OCI-LY1 (cell line): ENCODE measurements around the gene LRMDA.

Experiments
- H2AFZ ChIP-seq: fragments of 200-600 bp; sonication (generic), shearing (Covaris generic); 2 replicates; pipeline ENCODE4 v1.6.0; 2014; ENCODE audit warnings: antibody characterized with exemption, mild to moderate bottlenecking, low read length
- H3F3A ChIP-seq: fragments of 200-600 bp; sonication (generic), shearing (Covaris generic); 2 replicates; pipeline ENCODE4 v1.6.0; 2014; ENCODE audit warnings: mild to moderate bottlenecking, antibody characterized with exemption, low read length, moderate library complexity; ENCODE audit not compliant: insufficient read depth
- H3K27ac ChIP-seq: fragments of 200-600 bp; sonication (generic); 2 replicates; pipeline ENCODE4 v1.5.1; 2014; ENCODE audit warnings: low read length, mixed run types, mild to moderate bottlenecking, low read depth; ENCODE audit not compliant: poor library complexity, severe bottlenecking
- H3K27me3 ChIP-seq: fragments of 200-600 bp; sonication (generic); 2 replicates; pipeline ENCODE4 v1.6.0; 2014; ENCODE audit warnings: antibody characterized with exemption, mild to moderate bottlenecking, low read length, moderate library complexity; ENCODE audit not compliant: insufficient read depth
- H3K36me3 ChIP-seq: fragments of 200-600 bp; sonication (generic); 2 replicates; pipeline ENCODE4 v1.6.1; 2014; ENCODE audit warnings: mild to moderate bottlenecking, antibody characterized with exemption, low read length, moderate library complexity, mixed read lengths; ENCODE audit not compliant: insufficient read depth
- H3K4me1 ChIP-seq: fragments of 200-600 bp; sonication (generic); 2 replicates; pipeline ENCODE4 v1.5.1; 2014; ENCODE audit warnings: mild to moderate bottlenecking, low read length, moderate library complexity; ENCODE audit not compliant: insufficient read depth, severe bottlenecking
- H3K4me2 ChIP-seq: fragments of 200-600 bp; sonication (generic), shearing (Covaris generic); 2 replicates; pipeline ENCODE4 v1.6.1; 2014; ENCODE audit warnings: low read length
- H3K4me3 ChIP-seq: fragments of 200-600 bp; sonication (generic); 2 replicates; pipeline ENCODE4 v1.5.1; 2014; ENCODE audit warnings: low read length, low read depth, mild to moderate bottlenecking, mixed read lengths; ENCODE audit not compliant: poor library complexity, severe bottlenecking
- H3K79me2 ChIP-seq: fragments of 200-600 bp; shearing (Covaris generic); 2 replicates; pipeline ENCODE4 v1.6.1; 2016; ENCODE audit warnings: mixed run types, low read length, mixed read lengths; ENCODE audit not compliant: insufficient read depth
- H3K9ac ChIP-seq: fragments of 200-600 bp; sonication (generic), shearing (Covaris generic); 2 replicates; pipeline ENCODE4 v1.6.1; 2014; ENCODE audit warnings: mild to moderate bottlenecking, low read length, mixed read lengths
- H3K9me2 ChIP-seq: fragments of 200-600 bp; sonication (generic), shearing (Covaris generic); 2 replicates; pipeline ENCODE4 v1.6.1; 2014; ENCODE audit warnings: low read depth, mild to moderate bottlenecking, low read length, mixed read lengths
- H3K9me3 ChIP-seq: fragments of 200-600 bp; shearing (Covaris generic); 2 replicates; pipeline ENCODE4 v1.6.1; 2014; ENCODE audit warnings: low read length, mixed read lengths
- H4K20me1 ChIP-seq: fragments of 200-600 bp; sonication (generic), shearing (Covaris generic); 2 replicates; pipeline ENCODE4 v1.6.0; 2016; ENCODE audit warnings: mild to moderate bottlenecking, low read length; ENCODE audit not compliant: insufficient read depth
- CTCF ChIP-seq: fragments of 200-600 bp; sonication (generic), shearing (Covaris generic); IDR thresholded peaks from 2 replicates; pipeline ENCODE4 v1.5.1; 2017; ENCODE audit warnings: mild to moderate bottlenecking, antibody characterized with exemption, low read length, moderate library complexity, mixed read lengths
- EZH2 ChIP-seq: fragments of 200-600 bp; sonication (generic), shearing (Covaris generic); IDR thresholded peaks from 2 replicates; pipeline ENCODE4 v1.8.0; 2017; ENCODE audit warnings: borderline replicate concordance, mixed run types, mild to moderate bottlenecking, antibody characterized with exemption, low read length, moderate library complexity, mixed read lengths

LRMDA gene

DNA sequence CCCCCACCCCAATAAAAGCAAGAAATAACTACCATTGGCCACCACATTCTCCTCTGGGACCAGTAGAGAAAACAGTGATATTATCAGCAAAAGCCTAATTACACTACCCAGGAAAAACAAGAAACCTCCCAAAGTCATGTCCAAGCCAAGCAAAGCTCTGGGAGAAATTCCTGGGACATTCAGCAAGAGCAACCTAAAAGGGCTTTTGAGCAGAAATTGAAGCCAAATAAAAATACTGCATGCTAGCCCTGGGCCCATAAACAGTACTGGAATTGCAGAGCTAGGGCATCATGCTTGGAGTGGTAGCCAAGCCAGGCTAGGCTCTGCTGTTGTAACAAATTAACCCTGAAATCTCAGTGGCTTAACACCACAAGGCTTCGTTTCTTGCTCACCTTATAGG lies 347.9 kb downstream of the LRMDA start:
- no peaks in the 10 kb centered on the region for H3K79me2 ChIP-seq
- no peak overlapping the region for H2AFZ ChIP-seq
- no peaks in the 10 kb centered on the region for H3K9me2 ChIP-seq
- no peak for TF ChIP-seq CTCF
- no peak for TF ChIP-seq EZH2
- H3K4me3 ChIP-seq, result no peak overlapping the region
- H3K9ac ChIP-seq, result no peak overlapping the region
- H3K9me3 ChIP-seq, result no peaks in the 10 kb centered on the region
- H3K4me1 ChIP-seq, result no peaks in the 10 kb centered on the region
- H3K4me2 ChIP-seq, result no peak overlapping the region
- no peaks in the 10 kb centered on the region for H4K20me1 ChIP-seq
- H3K27me3 ChIP-seq, result no peaks in the 10 kb centered on the region
- no peaks in the 10 kb centered on the region for H3F3A ChIP-seq
- H3K27ac ChIP-seq, result no peak overlapping the region
- H3K36me3 ChIP-seq, result no peaks in the 10 kb centered on the region

DNA sequence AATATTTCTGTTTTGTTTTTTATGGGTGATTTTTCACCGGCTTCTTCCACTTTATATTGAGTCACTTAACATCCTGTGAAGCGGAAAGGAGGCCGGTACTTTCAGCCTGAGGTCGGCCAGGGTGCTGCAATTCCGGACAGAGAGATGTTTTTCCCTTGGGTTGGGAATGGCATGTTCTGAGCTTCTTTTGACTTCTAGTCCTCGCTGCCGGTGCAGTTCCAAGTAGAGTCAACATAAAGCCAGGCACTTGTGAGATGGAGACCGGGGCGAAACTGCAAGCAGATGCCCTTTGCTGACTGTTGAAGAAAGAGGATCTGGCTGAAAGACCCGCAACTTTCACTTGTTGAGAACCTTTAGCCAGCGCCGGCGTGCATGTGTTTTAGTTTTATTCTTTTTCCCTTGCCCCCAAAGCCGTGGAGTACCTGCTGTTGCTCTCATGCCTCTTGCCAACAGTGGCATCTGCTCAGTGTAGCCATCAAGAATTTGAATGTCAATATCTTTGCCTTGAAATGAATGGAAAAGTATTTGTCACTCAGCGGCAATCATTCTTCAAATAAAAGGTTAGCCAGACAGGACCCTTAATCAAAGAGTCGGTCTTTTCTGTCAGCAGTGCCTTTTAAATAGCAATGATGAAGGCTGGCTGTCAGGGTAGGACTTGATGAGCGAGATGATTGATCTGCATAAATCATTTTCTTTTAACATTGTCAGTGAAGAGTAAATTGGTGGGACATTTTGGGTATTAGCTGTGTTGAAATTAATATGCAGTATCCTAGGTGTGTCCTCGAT lies 351.2 kb downstream of the LRMDA start:
- Histone ChIP-seq H3K27ac (no peak overlapping the region), H3K9ac (no peak overlapping the region)

GRCh38 chr10:75788394-75789205 lies 357.2 kb downstream of the LRMDA start:
- no peak overlapping the region for H3K4me3 ChIP-seq
- no peaks in the 10 kb centered on the region for H3K9me2 ChIP-seq
- no peaks in the 10 kb centered on the region for H3K79me2 ChIP-seq
- no peak overlapping the region for H3K9ac ChIP-seq
- H2AFZ ChIP-seq, result no peak overlapping the region
- no peaks in the 10 kb centered on the region for H3K4me1 ChIP-seq
- H3K36me3 ChIP-seq, result no peaks in the 10 kb centered on the region
- no peaks in the 10 kb centered on the region for H3K27me3 ChIP-seq
- no peaks in the 10 kb centered on the region for H3K9me3 ChIP-seq
- no peak overlapping the region for H3K4me2 ChIP-seq
- no peak overlapping the region for H3K27ac ChIP-seq
- no peaks in the 10 kb centered on the region for H4K20me1 ChIP-seq
- TF ChIP-seq CTCF (no peak), EZH2 (no peak)
- no peaks in the 10 kb centered on the region for H3F3A ChIP-seq

More for the DNA sequence above, 351.2 kb downstream of the LRMDA start:
- H3K4me1 ChIP-seq, result no peaks in the 10 kb centered on the region
- H2AFZ ChIP-seq, result no peak overlapping the region
- TF ChIP-seq EZH2 (no peak), CTCF (no peak)
- H3K9me2 ChIP-seq, result no peaks in the 10 kb centered on the region
- no peaks in the 10 kb centered on the region for H3K36me3 ChIP-seq
- no peak overlapping the region for H3K4me2 ChIP-seq
- no peaks in the 10 kb centered on the region for H3F3A ChIP-seq
- H3K27me3 ChIP-seq, result no peaks in the 10 kb centered on the region
- H3K79me2 ChIP-seq, result no peaks in the 10 kb centered on the region
- H3K9me3 ChIP-seq, result no peaks in the 10 kb centered on the region
- no peak overlapping the region for H3K4me3 ChIP-seq
- no peaks in the 10 kb centered on the region for H4K20me1 ChIP-seq
